Body of pancreas (tissue), 4 donors: ENCODE data around the gene POGZ. TPM values are rescaled to one million over a fixed set of nuclear protein-coding genes. Genes with fewer than 3 reads are reported as not detected.

ENCODE experiments used
- ATAC-seq: fragments of 150-250 bp; one replicate; pipeline ENCODE4 v1.9.1; 2016
- DNase-seq, 4 donors: peaks; one replicate each; pipeline ENCODE4 v3.0.0-alpha.2; 2019
- H3K27ac ChIP-seq, 4 donors: fragments of 200-600 bp; sonication (generic); 1 replicate in 3 of 4; 2 replicates in 1 of 4; pipeline versions ENCODE4 v1.5.1 to v1.6.1; 2016 to 2019; ENCODE audit warnings: mild to moderate bottlenecking in 1 of 4, mixed read lengths in 1 of 4, moderate library complexity in 1 of 4
- H3K27me3 ChIP-seq, 2 donors: fragments of 200-600 bp; sonication (generic); one replicate each; pipeline ENCODE4 v1.6.0; 2016; ENCODE audit warnings: mild to moderate bottlenecking in 1 of 2
- H3K36me3 ChIP-seq, 2 donors: fragments of 200-600 bp; sonication (generic); replicated peaks in 1 of 2; 2 replicates each; pipeline ENCODE4 v1.5.1; 2016; ENCODE audit warnings: low read depth in 2 of 2; ENCODE audit not compliant: insufficient read depth in 1 of 2
- H3K4me1 ChIP-seq: fragments of 200-600 bp; sonication (generic); one replicate; pipeline ENCODE4 v1.6.0; 2016
- H3K4me3 ChIP-seq, 2 donors: fragments of 200-600 bp; sonication (generic); 1 replicate in 1 of 2; 2 replicates in 1 of 2; pipeline ENCODE4 v1.5.1; 2016 to 2019
- H3K9me3 ChIP-seq, 3 donors: fragments of 200-600 bp; sonication (generic); 1 replicate in 2 of 3; 2 replicates in 1 of 3; pipeline ENCODE4 v1.5.1; 2016
- CTCF ChIP-seq, 7 experiments: fragments of 450-650 bp in 4 of 7; fragments of 200-600 bp in 3 of 7; sonication (generic) in 3 of 7; IDR thresholded peaks; one replicate each; pipeline ENCODE4 v1.5.1; 2016 to 2019; ENCODE audit warnings: antibody characterized with exemption in 7 of 7
- POLR2A ChIP-seq, 3 donors: fragments of 450-650 bp; IDR thresholded peaks; one replicate each; pipeline ENCODE4 v1.6.1; 2016; ENCODE audit warnings: antibody characterized with exemption in 3 of 3, mild to moderate bottlenecking in 2 of 3
- WGBS, 2 donors: methylation state at CpG; one replicate each; pipeline ENCODE4 v1.1.5; 2017; 5-methylcytosine and 5-hydroxymethylcytosine counted together
- intact Hi-C: fragments of 100-400 bp; cut with DNase I; formaldehyde crosslinking; loops from one replicate; pipeline ENCODE4 v1.15.1; 2023
- total RNA-seq, 2 donors: library from RNA; depleted of rRNA; stranded (reverse); fragments of >200 nt; gene quantifications; one replicate each; pipeline ENCODE4 v1.1.0, GENCODE V29; 2016

Gene POGZ
- total RNA-seq, 2 donors from 2014 or later = 29.8 to 76.8 TPM

DNA sequence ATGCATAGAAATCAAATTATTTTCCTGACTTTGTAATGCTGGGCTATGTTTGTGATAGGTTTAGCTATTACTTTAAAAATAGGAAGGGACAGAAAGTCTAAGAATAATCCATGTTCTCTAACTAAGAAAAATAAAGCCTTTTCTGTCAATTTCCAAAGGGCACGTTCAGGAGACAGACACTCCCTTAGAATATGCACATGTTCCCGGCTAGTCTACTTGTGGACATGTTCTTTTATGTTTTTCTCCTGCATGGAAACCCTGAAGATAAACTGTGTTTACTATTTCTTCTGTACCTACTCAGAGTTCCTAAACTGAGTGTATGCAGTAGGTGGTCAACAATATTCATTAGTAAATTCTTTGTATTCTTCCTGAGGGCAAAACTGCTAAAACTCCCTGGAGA lies 47.4 kb downstream of the POGZ start:
- no peaks in the 10 kb centered on the region for H3K9me3 ChIP-seq
- DNase-seq (no peak), ATAC-seq (no peak)
- no peaks in the 10 kb centered on the region for H3K4me1 ChIP-seq
- 88 to 93% methylated on average over 2 of the region's 2 CpGs for WGBS, 2 donors
- no peak overlapping the region for H3K27ac ChIP-seq
- H3K4me3 ChIP-seq = no peak overlapping the region
- H3K27me3 ChIP-seq = no peaks in the 10 kb centered on the region
- TF ChIP-seq CTCF (IDR thresholded peaks at IDR 0.05) = no peak
- no peak for TF ChIP-seq POLR2A (IDR thresholded peaks at IDR 0.05)
- intact Hi-C loops = no loop called here
- peaks cover 0 to 54% of the 10 kb centered on the region in 2 donors for H3K36me3 ChIP-seq

GRCh38 chr1:151408891-151409290 lies 50.4 kb downstream of the POGZ start:
- Histone ChIP-seq H3K4me1 (no peaks in the 10 kb centered on the region), H3K4me3 (no peak overlapping the region), H3K9me3 (no peaks in the 10 kb centered on the region), H3K27me3 (no peaks in the 10 kb centered on the region), H3K36me3 (peaks cover 0 to 66% of the 10 kb centered on the region in 2 donors), H3K27ac (no peak overlapping the region)
- ATAC-seq (no peak), DNase-seq (no peak)
- intact Hi-C loops = no loop called here
- no peak for TF ChIP-seq POLR2A (IDR thresholded peaks at IDR 0.05)
- TF ChIP-seq CTCF (IDR thresholded peaks at IDR 0.05) = no peak

DNA sequence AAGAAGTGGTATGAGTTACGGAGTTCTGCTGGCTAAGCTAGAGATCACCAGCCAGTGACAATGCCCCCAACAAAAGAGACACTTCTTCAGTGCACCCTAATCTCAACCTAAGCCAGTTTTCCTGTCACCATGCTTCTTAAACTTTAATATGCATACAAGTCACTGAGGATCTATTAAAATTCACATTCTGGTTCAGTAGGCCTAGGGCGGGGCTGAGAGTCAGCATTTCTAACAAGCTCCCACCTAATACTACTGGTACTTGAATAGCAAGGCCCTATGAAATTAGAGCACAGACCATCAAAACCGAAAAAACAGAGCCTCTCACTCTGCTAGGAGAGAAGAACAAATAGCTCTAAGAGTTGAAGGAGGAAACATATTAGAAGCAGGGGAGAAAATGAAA lies 52.0 kb downstream of the POGZ start:
- no peaks in the 10 kb centered on the region for H3K9me3 ChIP-seq
- ATAC-seq (no peak), DNase-seq (no peak)
- H3K27me3 ChIP-seq = no peaks in the 10 kb centered on the region
- no peak for TF ChIP-seq CTCF (IDR thresholded peaks at IDR 0.05)
- no peak for TF ChIP-seq POLR2A (IDR thresholded peaks at IDR 0.05)
- 89 to 91% methylated on average over 3 of the region's 3 CpGs for WGBS, 2 donors
- intact Hi-C loops = no loop called here
- peaks cover 0 to 61% of the 10 kb centered on the region in 2 donors for H3K36me3 ChIP-seq
- no peak overlapping the region for H3K27ac ChIP-seq
- H3K4me3 ChIP-seq = no peak overlapping the region
- no peaks in the 10 kb centered on the region for H3K4me1 ChIP-seq

DNA sequence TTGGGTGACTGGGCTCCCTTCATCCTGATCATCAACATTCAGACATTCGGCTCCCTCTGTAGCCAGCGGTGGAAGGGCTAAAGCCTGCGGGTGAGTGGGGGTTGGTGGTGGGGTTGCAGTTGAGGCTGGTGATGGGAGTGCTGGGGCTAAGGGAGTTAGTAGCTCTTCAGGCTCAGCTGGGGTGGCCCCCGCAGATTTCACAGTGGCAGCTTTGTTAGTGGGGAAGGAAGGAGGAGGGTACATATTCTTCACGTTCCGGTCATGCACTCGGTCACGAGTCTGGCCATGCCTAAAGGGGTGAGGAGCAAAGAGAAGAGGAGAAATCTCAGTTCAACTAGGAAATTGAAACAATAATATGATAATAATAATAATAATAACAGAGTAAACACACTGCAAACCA lies 53.1 kb downstream of the POGZ start:
- WGBS, 2 donors = 85 to 88% methylated on average over 8 of the region's 8 CpGs
- no peak overlapping the region for H3K27ac ChIP-seq
- H3K4me3 ChIP-seq = no peak overlapping the region
- intact Hi-C loops = no loop called here
- H3K9me3 ChIP-seq = no peaks in the 10 kb centered on the region
- peaks cover 3% of the 10 kb centered on the region for H3K4me1 ChIP-seq
- peaks cover 0 to 53% of the 10 kb centered on the region in 2 donors for H3K36me3 ChIP-seq
- DNase-seq (no peak), ATAC-seq (no peak)
- H3K27me3 ChIP-seq = no peaks in the 10 kb centered on the region
- TF ChIP-seq CTCF (IDR thresholded peaks at IDR 0.05) (no peak), POLR2A (IDR thresholded peaks at IDR 0.05) (no peak)

GRCh38 chr1:151405187-151405951 lies 53.9 kb downstream of the POGZ start:
- no peak for TF ChIP-seq CTCF (IDR thresholded peaks at IDR 0.05)
- no peak for TF ChIP-seq POLR2A (IDR thresholded peaks at IDR 0.05)
- 80 to 86% methylated on average over 10 to 13 of the region's 13 CpGs for WGBS, 2 donors
- intact Hi-C loops = no loop called here
- Histone ChIP-seq H3K36me3 (peaks cover 0 to 48% of the 10 kb centered on the region in 2 donors), H3K27ac (no peak overlapping the region), H3K9me3 (no peaks in the 10 kb centered on the region), H3K4me3 (no peak overlapping the region), H3K4me1 (peaks cover 11% of the 10 kb centered on the region), H3K27me3 (no peaks in the 10 kb centered on the region)
- no peak for ATAC-seq
- DNase-seq = no peak
